ENCODE data around the gene STK36.

The STK36 gene

DNA sequence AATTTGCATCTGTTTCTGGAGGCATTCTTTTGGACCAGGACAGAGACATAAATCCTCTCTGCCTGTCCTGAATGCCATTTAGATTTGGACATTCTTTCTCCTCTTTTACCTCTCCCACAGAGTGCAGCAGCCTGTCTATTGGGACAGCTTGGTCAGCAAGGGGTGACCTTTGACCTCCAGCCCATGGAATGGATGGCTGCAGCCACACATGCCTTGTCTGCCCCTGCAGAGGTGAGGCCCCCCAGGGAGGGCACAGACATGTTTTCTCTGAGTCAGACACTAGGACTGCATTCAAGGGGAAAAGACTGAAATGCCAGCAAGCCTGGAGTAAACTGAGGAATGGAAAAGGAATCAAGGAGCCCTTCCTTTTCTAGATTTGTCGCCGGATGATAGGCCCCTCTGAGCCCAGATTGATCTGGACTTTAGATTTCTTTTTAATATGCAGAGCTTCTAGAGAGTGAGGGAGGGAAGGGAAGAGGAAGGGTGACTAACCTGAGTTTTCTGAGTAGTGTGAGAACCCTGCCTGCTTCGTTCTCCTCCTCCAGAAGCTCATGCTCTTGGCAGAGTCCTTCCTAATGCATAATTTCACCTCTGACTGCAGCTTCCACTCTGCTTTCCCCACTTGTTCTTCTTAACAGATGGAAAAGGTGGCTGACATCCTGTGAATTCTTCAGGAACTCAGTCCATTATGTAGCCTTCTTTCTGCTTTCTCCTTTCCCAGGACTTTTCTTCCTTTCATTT lies 22.7 kb downstream of the STK36 start:
- no peaks in the 10 kb centered on the region for H4K20me1 ChIP-seq (ENCODE audit: insufficient read depth, low read length)
- H3K4me1 ChIP-seq (ENCODE audit: low read length), result no peaks in the 10 kb centered on the region
- no peaks in the 10 kb centered on the region for H3K79me2 ChIP-seq (ENCODE audit: low read length)
- H3K27ac ChIP-seq (ENCODE audit: low read length), result no peak overlapping the region
- no peak overlapping the region for H3K9ac ChIP-seq (ENCODE audit: low read length)
- no peaks in the 10 kb centered on the region for H3K9me3 ChIP-seq (ENCODE audit: insufficient read depth, low read length)
- no peaks in the 10 kb centered on the region for H3K27me3 ChIP-seq (ENCODE audit: low read depth, low read length)
- no peaks in the 10 kb centered on the region for H3K36me3 ChIP-seq (replicated peaks; ENCODE audit: low read depth, low read length)
- H3K4me3 ChIP-seq (ENCODE audit: low read length), result no peak overlapping the region
- no peak overlapping the region for H2AFZ ChIP-seq (ENCODE audit: low read depth, low read length)
- no peak overlapping the region for H3K4me2 ChIP-seq (ENCODE audit: low read length)
- TF ChIP-seq EZH2phosphoT487 (IDR thresholded peaks at IDR 0.05; ENCODE audit: low read depth), result no peak
- TF ChIP-seq, protein P1, sequence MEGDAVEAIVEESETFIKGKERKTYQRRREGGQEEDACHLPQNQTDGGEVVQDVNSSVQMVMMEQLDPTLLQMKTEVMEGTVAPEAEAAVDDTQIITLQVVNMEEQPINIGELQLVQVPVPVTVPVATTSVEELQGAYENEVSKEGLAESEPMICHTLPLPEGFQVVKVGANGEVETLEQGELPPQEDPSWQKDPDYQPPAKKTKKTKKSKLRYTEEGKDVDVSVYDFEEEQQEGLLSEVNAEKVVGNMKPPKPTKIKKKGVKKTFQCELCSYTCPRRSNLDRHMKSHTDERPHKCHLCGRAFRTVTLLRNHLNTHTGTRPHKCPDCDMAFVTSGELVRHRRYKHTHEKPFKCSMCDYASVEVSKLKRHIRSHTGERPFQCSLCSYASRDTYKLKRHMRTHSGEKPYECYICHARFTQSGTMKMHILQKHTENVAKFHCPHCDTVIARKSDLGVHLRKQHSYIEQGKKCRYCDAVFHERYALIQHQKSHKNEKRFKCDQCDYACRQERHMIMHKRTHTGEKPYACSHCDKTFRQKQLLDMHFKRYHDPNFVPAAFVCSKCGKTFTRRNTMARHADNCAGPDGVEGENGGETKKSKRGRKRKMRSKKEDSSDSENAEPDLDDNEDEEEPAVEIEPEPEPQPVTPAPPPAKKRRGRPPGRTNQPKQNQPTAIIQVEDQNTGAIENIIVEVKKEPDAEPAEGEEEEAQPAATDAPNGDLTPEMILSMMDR (IDR thresholded peaks at IDR 0.05; ENCODE audit: low read depth, low read length), result no peak

DNA sequence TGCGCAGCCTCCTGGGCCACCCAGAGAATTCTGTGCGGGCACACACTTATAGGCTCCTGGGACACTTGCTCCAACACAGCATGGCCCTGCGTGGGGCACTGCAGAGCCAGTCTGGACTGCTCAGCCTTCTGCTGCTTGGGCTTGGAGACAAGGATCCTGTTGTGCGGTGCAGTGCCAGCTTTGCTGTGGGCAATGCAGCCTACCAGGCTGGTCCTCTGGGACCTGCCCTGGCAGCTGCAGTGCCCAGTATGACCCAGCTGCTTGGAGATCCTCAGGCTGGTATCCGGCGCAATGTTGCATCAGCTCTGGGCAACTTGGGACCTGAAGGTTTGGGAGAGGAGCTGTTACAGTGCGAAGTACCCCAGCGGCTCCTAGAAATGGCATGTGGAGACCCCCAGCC lies 27.0 kb downstream of the STK36 start:
- Histone ChIP-seq H3K27ac (ENCODE audit: low read length) (no peak overlapping the region), H3K36me3 (replicated peaks; ENCODE audit: low read depth, low read length) (no peaks in the 10 kb centered on the region), H3K27me3 (ENCODE audit: low read depth, low read length) (no peaks in the 10 kb centered on the region), H3K4me1 (ENCODE audit: low read length) (no peaks in the 10 kb centered on the region), H2AFZ (ENCODE audit: low read depth, low read length) (no peak overlapping the region), H3K79me2 (ENCODE audit: low read length) (no peaks in the 10 kb centered on the region), H3K9me3 (ENCODE audit: insufficient read depth, low read length) (no peaks in the 10 kb centered on the region), H4K20me1 (ENCODE audit: insufficient read depth, low read length) (no peaks in the 10 kb centered on the region), H3K4me2 (ENCODE audit: low read length) (no peak overlapping the region), H3K4me3 (ENCODE audit: low read length) (no peak overlapping the region), H3K9ac (ENCODE audit: low read length) (no peak overlapping the region)
- no peak for TF ChIP-seq EZH2phosphoT487 (IDR thresholded peaks at IDR 0.05; ENCODE audit: low read depth)
- TF ChIP-seq, protein P1 (IDR thresholded peaks at IDR 0.05; ENCODE audit: low read depth, low read length), result no peak

DNA sequence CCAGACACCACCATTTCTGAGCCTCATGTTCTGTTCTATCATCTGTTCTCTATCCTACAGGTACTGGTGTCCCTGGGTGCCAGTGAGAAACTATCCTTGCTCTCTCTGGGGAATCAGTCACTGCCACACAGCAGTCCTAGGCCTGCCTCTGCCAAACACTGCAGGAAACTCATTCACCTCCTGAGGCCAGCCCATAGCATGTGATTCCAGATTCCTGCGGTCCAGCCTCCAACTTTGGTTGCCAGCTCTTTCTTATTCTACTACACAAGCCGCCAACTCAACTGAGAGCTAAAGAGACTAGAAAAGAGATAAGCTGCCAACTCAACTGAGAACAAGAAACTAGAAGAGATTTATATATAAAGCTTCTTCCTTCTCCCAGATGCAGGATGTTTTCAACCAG lies 29.9 kb downstream of the STK36 start:
- no peak for TF ChIP-seq EZH2phosphoT487 (IDR thresholded peaks at IDR 0.05; ENCODE audit: low read depth)
- TF ChIP-seq, protein P1 (IDR thresholded peaks at IDR 0.05; ENCODE audit: low read depth, low read length), result no peak
- H3K79me2 ChIP-seq (ENCODE audit: low read length), result no peaks in the 10 kb centered on the region
- H4K20me1 ChIP-seq (ENCODE audit: insufficient read depth, low read length), result no peaks in the 10 kb centered on the region
- no peaks in the 10 kb centered on the region for H3K4me1 ChIP-seq (ENCODE audit: low read length)
- H3K4me3 ChIP-seq (ENCODE audit: low read length), result no peak overlapping the region
- no peaks in the 10 kb centered on the region for H3K27me3 ChIP-seq (ENCODE audit: low read depth, low read length)
- H2AFZ ChIP-seq (ENCODE audit: low read depth, low read length), result no peak overlapping the region
- H3K9me3 ChIP-seq (ENCODE audit: insufficient read depth, low read length), result no peaks in the 10 kb centered on the region
- H3K27ac ChIP-seq (ENCODE audit: low read length), result no peak overlapping the region
- no peak overlapping the region for H3K4me2 ChIP-seq (ENCODE audit: low read length)
- H3K36me3 ChIP-seq (replicated peaks; ENCODE audit: low read depth, low read length), result no peaks in the 10 kb centered on the region
- H3K9ac ChIP-seq (ENCODE audit: low read length), result no peak overlapping the region

DNA sequence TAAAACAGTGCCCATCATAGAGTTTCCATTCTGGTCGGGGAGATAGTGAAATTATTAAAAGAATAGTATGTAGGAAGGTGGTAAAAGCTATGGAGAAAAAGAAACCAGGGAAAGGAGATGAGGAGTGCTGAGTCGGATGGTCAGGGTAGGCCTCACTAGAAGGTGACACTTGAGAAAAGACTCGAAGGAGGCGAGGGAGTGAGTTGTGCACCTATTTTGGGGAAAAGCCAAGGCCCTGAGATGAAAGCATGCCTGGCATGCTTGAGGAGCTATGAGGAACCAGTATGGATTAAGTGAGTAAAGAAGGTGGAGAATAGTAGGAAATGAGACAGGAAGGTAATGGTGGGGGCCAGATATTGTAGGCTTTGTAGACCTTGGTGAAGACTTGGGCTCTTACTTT lies 31.5 kb downstream of the STK36 start:
- no peaks in the 10 kb centered on the region for H3K79me2 ChIP-seq (ENCODE audit: low read length)
- H3K4me2 ChIP-seq (ENCODE audit: low read length), result no peak overlapping the region
- H3K4me3 ChIP-seq (ENCODE audit: low read length), result no peak overlapping the region
- H4K20me1 ChIP-seq (ENCODE audit: insufficient read depth, low read length), result no peaks in the 10 kb centered on the region
- H3K9me3 ChIP-seq (ENCODE audit: insufficient read depth, low read length), result no peaks in the 10 kb centered on the region
- H3K27ac ChIP-seq (ENCODE audit: low read length), result no peak overlapping the region
- no peak overlapping the region for H2AFZ ChIP-seq (ENCODE audit: low read depth, low read length)
- no peak for TF ChIP-seq EZH2phosphoT487 (IDR thresholded peaks at IDR 0.05; ENCODE audit: low read depth)
- TF ChIP-seq, protein P1 (IDR thresholded peaks at IDR 0.05; ENCODE audit: low read depth, low read length), result no peak
- no peak overlapping the region for H3K9ac ChIP-seq (ENCODE audit: low read length)
- no peaks in the 10 kb centered on the region for H3K4me1 ChIP-seq (ENCODE audit: low read length)
- H3K36me3 ChIP-seq (replicated peaks; ENCODE audit: low read depth, low read length), result no peaks in the 10 kb centered on the region
- H3K27me3 ChIP-seq (ENCODE audit: low read depth, low read length), result no peaks in the 10 kb centered on the region
